Smooth muscle cell of the brain vasculature (primary cell): ENCODE results near the gene SPRR1A.
"Not testable (repeated sequence)": the region's sequence is repeated elsewhere in the genome, so short reads cannot be mapped to it uniquely, and the experiment has no call there.

Source experiments
- DNase-seq: peaks from one replicate; pipeline ENCODE4 v3.0.0-alpha.2; 2012; ENCODE audit warnings: low read depth, low spot score

Gene SPRR1A

GRCh38 chr1:152972196-152972886, 11.5 kb upstream of the SPRR1A start:
- DNase-seq = no peak

- no peak for DNase-seq
Observed at GRCh38 chr1:152976688-152977087, 7.2 kb upstream of the SPRR1A start.

- no peak for DNase-seq
Observed at GRCh38 chr1:152977614-152978013, 6.3 kb upstream of the SPRR1A start.

- DNase-seq = no peak
Observed at GRCh38 chr1:152980676-152981075, 3.2 kb upstream of the SPRR1A start.

- no peak for DNase-seq
Observed at GRCh38 chr1:152981146-152981871, 2.6 kb upstream of the SPRR1A start.

- no peak for DNase-seq
Observed at GRCh38 chr1:152982076-152982475, 1.8 kb upstream of the SPRR1A start.

GRCh38 chr1:152983234-152983633, 647 bp upstream of the SPRR1A start:
- DNase-seq = no peak

- DNase-seq = no peak
Observed at GRCh38 chr1:152986578-152986977, 2.7 kb downstream of the SPRR1A start.

- no peak for DNase-seq
Observed at GRCh38 chr1:152993186-152993585, 9.3 kb downstream of the SPRR1A start.

GRCh38 chr1:152995842-152996241, 12.0 kb downstream of the SPRR1A start:
- DNase-seq = no peak

- no peak for DNase-seq
Observed at GRCh38 chr1:152996633-152997400, 12.9 kb downstream of the SPRR1A start.

- DNase-seq = no peak
Observed at GRCh38 chr1:152997901-152998300, 14.0 kb downstream of the SPRR1A start.

GRCh38 chr1:152998476-152998875, 14.6 kb downstream of the SPRR1A start:
- DNase-seq = no peak

GRCh38 chr1:152999818-153000217, 15.9 kb downstream of the SPRR1A start:
- DNase-seq = no peak

- DNase-seq = no peak
Observed at GRCh38 chr1:153000294-153000693, 16.4 kb downstream of the SPRR1A start.

GRCh38 chr1:153001382-153001781, 17.5 kb downstream of the SPRR1A start, which contains the start of gene SPRR3:
Gene SPRR3 (plus strand): TSS chr1:153001749. CDS start chr1:153003021, 1,272 bp downstream.
- DNase-seq = no peak

- not testable (repeated sequence) for DNase-seq
Observed at GRCh38 chr1:153011235-153011758, 27.4 kb downstream of the SPRR1A start.

- not testable (repeated sequence) for DNase-seq
Observed at GRCh38 chr1:153021829-153022228, 37.9 kb downstream of the SPRR1A start.

- not testable (repeated sequence) for DNase-seq
Observed at GRCh38 chr1:153022340-153022739, 38.5 kb downstream of the SPRR1A start.

- DNase-seq = no peak
Observed at GRCh38 chr1:153023109-153023508, 39.2 kb downstream of the SPRR1A start.

GRCh38 chr1:153024413-153024812, 40.5 kb downstream of the SPRR1A start:
- DNase-seq = no peak

- DNase-seq = no peak
Observed at GRCh38 chr1:153025797-153026196, 41.9 kb downstream of the SPRR1A start.
